KMS-11 (cell line): ENCODE measurements around the gene GRAMD1A.

ENCODE experiments used
- H2AFZ ChIP-seq: fragments of 200-600 bp; sonication (generic); 2 replicates; pipeline ENCODE4 v1.6.1; 2016; ENCODE audit warnings: antibody characterized with exemption, mixed run types, low read depth
- H3K27ac ChIP-seq: fragments of 200-600 bp; sonication (generic); 2 replicates; pipeline ENCODE4 v1.6.1; 2016; ENCODE audit warnings: mild to moderate bottlenecking, mixed run types
- H3K27me3 ChIP-seq: fragments of 200-600 bp; sonication (generic); 2 replicates; pipeline ENCODE4 v1.6.1; 2017; ENCODE audit warnings: mild to moderate bottlenecking, low read depth, mixed run types, moderate library complexity; ENCODE audit not compliant: insufficient read depth
- H3K36me3 ChIP-seq: fragments of 200-600 bp; sonication (generic); 2 replicates; pipeline ENCODE4 v1.6.1; 2017; ENCODE audit warnings: mild to moderate bottlenecking, mixed run types; ENCODE audit not compliant: insufficient read depth
- H3K4me1 ChIP-seq: fragments of 200-600 bp; sonication (generic); 2 replicates; pipeline ENCODE4 v1.6.1; 2016; ENCODE audit warnings: mild to moderate bottlenecking, low read depth, mixed run types; ENCODE audit not compliant: poor library complexity, severe bottlenecking
- H3K4me2 ChIP-seq: fragments of 200-600 bp; sonication (generic); 2 replicates; pipeline ENCODE4 v1.7.0; 2016; ENCODE audit warnings: mild to moderate bottlenecking, mixed run types
- H3K4me3 ChIP-seq: fragments of 200-600 bp; sonication (generic); IDR thresholded peaks from 2 replicates; pipeline ENCODE4 v1.6.1; 2017; ENCODE audit warnings: low read depth, low read length, mixed read lengths; ENCODE audit not compliant: insufficient read depth
- H3K79me2 ChIP-seq: fragments of 200-600 bp; sonication (generic); 2 replicates; pipeline ENCODE4 v1.6.1; 2016; ENCODE audit warnings: low read depth, mixed run types; ENCODE audit not compliant: insufficient read depth
- H3K9ac ChIP-seq: fragments of 200-600 bp; sonication (generic); 2 replicates; pipeline ENCODE4 v1.6.1; 2016; ENCODE audit warnings: mild to moderate bottlenecking, mixed run types
- H4K20me1 ChIP-seq: fragments of 200-600 bp; sonication (generic); 2 replicates; pipeline ENCODE4 v1.6.1; 2016; ENCODE audit warnings: mild to moderate bottlenecking, mixed run types; ENCODE audit not compliant: insufficient read depth
- TF ChIP-seq, protein P1 (sequence below): fragments of 200-600 bp; sonication (generic); conservative IDR thresholded peaks from 2 replicates; pipeline ENCODE4 v1.6.1; 2017; ENCODE audit warnings: low read depth, mild to moderate bottlenecking, antibody characterized with exemption, low read length, moderate library complexity, mixed read lengths

GRAMD1A gene

DNA sequence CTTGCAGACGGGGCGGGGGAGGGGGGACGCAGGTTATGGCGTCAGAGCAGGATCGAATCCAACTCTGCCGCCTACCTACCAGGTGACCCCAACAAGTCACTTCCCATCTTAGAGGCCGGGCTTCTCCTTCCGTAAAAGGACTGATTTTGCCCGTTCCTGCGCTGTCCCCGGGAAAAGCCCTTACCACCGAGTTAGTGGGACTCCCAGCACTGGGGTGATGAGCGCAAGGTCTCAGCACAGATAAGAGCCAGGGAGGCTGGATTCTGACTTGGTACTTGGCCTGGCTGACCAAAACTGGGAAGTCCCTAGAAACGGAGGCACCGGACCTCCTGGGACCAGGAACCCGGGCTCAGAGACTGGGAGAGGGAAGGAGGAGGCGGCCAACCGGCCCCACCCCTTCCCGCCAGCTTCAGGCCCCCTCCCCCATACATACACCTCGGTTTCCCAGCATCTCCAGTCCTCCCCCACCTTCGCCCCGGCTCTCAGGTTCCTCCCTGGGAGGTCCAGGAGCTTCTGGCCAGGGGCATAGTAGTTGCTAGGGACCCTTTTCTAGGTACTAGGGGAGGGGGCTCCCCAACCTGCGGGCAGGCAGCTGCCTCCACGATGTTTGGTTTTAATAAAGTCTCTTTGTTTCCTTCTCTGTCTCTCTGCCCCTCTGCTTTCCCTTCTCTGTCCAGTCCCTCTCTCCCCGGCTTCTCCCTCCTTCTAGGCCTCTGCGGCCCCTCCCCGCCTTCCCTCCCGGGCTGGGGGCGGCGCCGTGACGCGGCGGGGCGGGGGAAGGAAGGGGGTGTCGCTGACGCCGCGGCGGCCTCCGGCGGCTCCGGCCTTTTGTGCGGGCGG is at the start of gene GRAMD1A:
TSS of gene GRAMD1A (plus strand) at position 826 of the 840 bp plus-strand sequence. CDS start 156 bp downstream, outside the sequence.
- TF ChIP-seq, protein P1, sequence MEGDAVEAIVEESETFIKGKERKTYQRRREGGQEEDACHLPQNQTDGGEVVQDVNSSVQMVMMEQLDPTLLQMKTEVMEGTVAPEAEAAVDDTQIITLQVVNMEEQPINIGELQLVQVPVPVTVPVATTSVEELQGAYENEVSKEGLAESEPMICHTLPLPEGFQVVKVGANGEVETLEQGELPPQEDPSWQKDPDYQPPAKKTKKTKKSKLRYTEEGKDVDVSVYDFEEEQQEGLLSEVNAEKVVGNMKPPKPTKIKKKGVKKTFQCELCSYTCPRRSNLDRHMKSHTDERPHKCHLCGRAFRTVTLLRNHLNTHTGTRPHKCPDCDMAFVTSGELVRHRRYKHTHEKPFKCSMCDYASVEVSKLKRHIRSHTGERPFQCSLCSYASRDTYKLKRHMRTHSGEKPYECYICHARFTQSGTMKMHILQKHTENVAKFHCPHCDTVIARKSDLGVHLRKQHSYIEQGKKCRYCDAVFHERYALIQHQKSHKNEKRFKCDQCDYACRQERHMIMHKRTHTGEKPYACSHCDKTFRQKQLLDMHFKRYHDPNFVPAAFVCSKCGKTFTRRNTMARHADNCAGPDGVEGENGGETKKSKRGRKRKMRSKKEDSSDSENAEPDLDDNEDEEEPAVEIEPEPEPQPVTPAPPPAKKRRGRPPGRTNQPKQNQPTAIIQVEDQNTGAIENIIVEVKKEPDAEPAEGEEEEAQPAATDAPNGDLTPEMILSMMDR: no peak
- Histone ChIP-seq H3K36me3 (no peaks in the 10 kb centered on the region), H3K9ac (peak within 1 kb of the TSS; percentile 14; the same call in 1 of the 2 replicates), H3K79me2 (no peaks in the 10 kb centered on the region), H3K27me3 (no peaks in the 10 kb centered on the region), H3K4me1 (peaks cover 4% of the 10 kb centered on the region), H4K20me1 (no peaks in the 10 kb centered on the region), H3K27ac (no peak within 1 kb of the TSS), H2AFZ (peak within 1 kb of the TSS; percentile 89), H3K4me3 (no peak within 1 kb of the TSS), H3K4me2 (peak within 1 kb of the TSS; percentile 51; the same call in 1 of the 2 replicates)

DNA sequence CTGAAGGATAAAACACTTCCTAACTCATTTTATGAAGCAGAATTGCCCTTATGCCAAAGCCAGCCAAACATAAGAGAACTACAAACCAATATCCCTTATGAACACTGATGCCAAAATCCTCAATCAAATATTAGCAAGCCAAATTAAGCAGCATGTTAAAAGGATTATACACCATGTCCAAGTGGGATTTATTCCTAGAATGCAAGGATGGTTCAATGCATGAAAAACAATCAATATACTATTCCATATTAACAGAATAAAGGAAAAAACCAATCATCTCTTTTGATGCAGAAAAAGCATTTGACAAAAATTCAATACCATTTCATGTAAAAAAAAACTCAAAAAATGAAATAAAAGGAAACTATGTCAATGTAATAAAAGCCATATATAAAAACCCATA is 47.0 kb upstream of the GRAMD1A start:
- H2AFZ ChIP-seq: no peak overlapping the region
- TF ChIP-seq, protein P1: no peak
- H3K4me2 ChIP-seq: no peak overlapping the region
- H3K36me3 ChIP-seq: no peaks in the 10 kb centered on the region
- H3K79me2 ChIP-seq: no peaks in the 10 kb centered on the region
- H3K27ac ChIP-seq: no peak overlapping the region
- H3K4me3 ChIP-seq: no peak overlapping the region
- no peaks in the 10 kb centered on the region for H3K4me1 ChIP-seq
- no peaks in the 10 kb centered on the region for H3K27me3 ChIP-seq
- no peaks in the 10 kb centered on the region for H4K20me1 ChIP-seq
- no peak overlapping the region for H3K9ac ChIP-seq

DNA sequence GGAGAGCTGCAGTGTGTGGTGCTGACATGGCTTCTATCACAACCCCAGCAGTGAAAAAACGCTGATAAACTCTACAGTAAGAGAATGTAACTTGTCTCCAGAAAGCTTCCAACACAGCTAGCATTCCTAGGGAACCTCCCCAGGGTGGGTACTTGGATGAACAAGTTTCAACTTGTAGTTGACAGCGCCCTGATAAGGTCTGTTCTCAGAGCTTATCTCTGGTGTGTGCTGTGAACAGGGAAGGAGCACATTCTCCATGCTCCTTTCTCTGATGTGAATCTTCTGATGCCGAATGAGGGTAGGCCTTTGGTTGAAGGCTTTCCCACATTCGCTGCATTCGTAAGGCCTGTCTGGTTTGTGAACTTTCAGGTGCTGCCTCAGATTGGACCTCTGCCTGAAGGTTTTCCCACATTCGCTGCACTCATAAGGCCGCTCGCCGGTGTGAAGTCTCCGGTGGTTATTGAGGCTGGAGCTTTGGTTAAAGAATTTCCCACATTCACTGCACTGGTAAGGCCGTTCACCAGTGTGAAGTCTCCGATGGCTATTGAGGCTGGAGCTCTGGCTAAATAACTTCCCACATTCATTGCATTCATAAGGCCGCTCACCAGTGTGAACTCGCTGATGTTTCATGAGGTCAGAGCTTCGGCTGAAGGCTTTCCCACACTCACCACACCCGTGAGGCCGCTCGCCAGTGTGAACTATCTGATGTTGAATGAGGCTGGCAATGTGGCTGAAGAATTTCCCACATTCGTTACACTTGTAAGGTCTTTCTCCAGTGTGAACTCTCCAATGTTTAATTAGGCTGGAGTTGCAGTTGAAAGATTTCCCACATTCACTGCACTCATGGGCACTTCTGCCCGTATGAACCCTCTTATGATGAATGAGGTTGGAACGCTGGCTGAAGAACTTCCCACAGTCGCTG is 42.0 kb upstream of the GRAMD1A start:
- H4K20me1 ChIP-seq: no peaks in the 10 kb centered on the region
- no peak overlapping the region for H3K9ac ChIP-seq
- H3K4me1 ChIP-seq: no peaks in the 10 kb centered on the region
- TF ChIP-seq, protein P1: no peak
- H3K27ac ChIP-seq: no peak overlapping the region
- H3K27me3 ChIP-seq: no peaks in the 10 kb centered on the region
- no peak overlapping the region for H3K4me2 ChIP-seq
- no peak overlapping the region for H3K4me3 ChIP-seq
- no peaks in the 10 kb centered on the region for H3K79me2 ChIP-seq
- no peak overlapping the region for H2AFZ ChIP-seq
- no peaks in the 10 kb centered on the region; the same call in 1 of the 2 replicates for H3K36me3 ChIP-seq

DNA sequence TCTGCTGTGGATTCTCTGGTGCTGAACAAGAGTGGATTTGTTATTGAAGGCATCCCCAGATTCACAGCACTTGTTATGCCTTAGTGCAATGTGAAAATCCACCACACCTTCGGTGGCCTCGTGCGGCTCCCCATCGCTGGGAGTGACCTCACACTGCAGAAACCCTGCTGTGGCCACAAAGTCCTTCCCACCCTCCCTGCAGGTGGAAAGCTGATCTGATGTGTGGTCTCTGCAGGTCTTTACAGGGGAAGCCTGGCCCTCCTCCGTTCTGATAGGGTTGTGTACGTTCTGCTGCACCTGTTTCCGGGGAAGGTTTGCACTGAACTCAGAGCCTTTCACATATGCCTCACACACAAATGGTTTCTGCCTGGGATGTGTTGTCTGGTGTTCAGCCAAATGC is 41.1 kb upstream of the GRAMD1A start:
- Histone ChIP-seq H2AFZ (no peak overlapping the region), H4K20me1 (no peaks in the 10 kb centered on the region), H3K9ac (no peak overlapping the region), H3K79me2 (no peaks in the 10 kb centered on the region), H3K27me3 (no peaks in the 10 kb centered on the region), H3K4me1 (no peaks in the 10 kb centered on the region), H3K4me2 (no peak overlapping the region), H3K4me3 (no peak overlapping the region), H3K27ac (no peak overlapping the region), H3K36me3 (no peaks in the 10 kb centered on the region; the same call in 1 of the 2 replicates)
- TF ChIP-seq, protein P1: no peak
